Measurements from ENCODE around the gene MYH6.
"Not testable (repeated sequence)": the region's sequence is repeated elsewhere in the genome, so short reads cannot be mapped to it uniquely, and the experiment has no call there.

- not testable (repeated sequence) for TF ChIP-seq POLR2AphosphoS5 (IDR thresholded peaks at IDR 0.05; ENCODE audit: insufficient read depth in 1 of 2, low read depth in 1 of 2); POLR2A (IDR thresholded peaks at IDR 0.05)
- TF ChIP-seq, protein P1, sequence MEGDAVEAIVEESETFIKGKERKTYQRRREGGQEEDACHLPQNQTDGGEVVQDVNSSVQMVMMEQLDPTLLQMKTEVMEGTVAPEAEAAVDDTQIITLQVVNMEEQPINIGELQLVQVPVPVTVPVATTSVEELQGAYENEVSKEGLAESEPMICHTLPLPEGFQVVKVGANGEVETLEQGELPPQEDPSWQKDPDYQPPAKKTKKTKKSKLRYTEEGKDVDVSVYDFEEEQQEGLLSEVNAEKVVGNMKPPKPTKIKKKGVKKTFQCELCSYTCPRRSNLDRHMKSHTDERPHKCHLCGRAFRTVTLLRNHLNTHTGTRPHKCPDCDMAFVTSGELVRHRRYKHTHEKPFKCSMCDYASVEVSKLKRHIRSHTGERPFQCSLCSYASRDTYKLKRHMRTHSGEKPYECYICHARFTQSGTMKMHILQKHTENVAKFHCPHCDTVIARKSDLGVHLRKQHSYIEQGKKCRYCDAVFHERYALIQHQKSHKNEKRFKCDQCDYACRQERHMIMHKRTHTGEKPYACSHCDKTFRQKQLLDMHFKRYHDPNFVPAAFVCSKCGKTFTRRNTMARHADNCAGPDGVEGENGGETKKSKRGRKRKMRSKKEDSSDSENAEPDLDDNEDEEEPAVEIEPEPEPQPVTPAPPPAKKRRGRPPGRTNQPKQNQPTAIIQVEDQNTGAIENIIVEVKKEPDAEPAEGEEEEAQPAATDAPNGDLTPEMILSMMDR (IDR thresholded peaks at IDR 0.05), result not testable (repeated sequence)
These were observed 21.8 kb downstream of the MYH6 start for GRCh38 chr14:23386266-23386657.
